ENCODE measurements around the gene PLPP6.

GRCh38 chr9:4686112-4686511 lies 24.0 kb downstream of the PLPP6 start:
- TF ChIP-seq, protein P1, sequence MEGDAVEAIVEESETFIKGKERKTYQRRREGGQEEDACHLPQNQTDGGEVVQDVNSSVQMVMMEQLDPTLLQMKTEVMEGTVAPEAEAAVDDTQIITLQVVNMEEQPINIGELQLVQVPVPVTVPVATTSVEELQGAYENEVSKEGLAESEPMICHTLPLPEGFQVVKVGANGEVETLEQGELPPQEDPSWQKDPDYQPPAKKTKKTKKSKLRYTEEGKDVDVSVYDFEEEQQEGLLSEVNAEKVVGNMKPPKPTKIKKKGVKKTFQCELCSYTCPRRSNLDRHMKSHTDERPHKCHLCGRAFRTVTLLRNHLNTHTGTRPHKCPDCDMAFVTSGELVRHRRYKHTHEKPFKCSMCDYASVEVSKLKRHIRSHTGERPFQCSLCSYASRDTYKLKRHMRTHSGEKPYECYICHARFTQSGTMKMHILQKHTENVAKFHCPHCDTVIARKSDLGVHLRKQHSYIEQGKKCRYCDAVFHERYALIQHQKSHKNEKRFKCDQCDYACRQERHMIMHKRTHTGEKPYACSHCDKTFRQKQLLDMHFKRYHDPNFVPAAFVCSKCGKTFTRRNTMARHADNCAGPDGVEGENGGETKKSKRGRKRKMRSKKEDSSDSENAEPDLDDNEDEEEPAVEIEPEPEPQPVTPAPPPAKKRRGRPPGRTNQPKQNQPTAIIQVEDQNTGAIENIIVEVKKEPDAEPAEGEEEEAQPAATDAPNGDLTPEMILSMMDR (IDR thresholded peaks at IDR 0.05) = no peak
- TF ChIP-seq POLR2A (IDR thresholded peaks at IDR 0.05) = no peak
